HG03108 (cell line): ENCODE measurements around the gene ZNF70.

Source experiments
- ATAC-seq: cut with Tn5 transposase; IDR thresholded peaks from one replicate; pipeline ENCODE4 v1.9.1; 2021; ENCODE audit warnings: moderate library complexity; ENCODE audit not compliant: unreplicated experiment

ZNF70 gene

GRCh38 chr22:23779731-23780130 lies 28.8 kb upstream of the ZNF70 start:
- ATAC-seq, result no peak

GRCh38 chr22:23779083-23779482 lies 28.2 kb upstream of the ZNF70 start:
- no peak for ATAC-seq

GRCh38 chr22:23778577-23778900 lies 27.6 kb upstream of the ZNF70 start:
- ATAC-seq, result no peak

DNA sequence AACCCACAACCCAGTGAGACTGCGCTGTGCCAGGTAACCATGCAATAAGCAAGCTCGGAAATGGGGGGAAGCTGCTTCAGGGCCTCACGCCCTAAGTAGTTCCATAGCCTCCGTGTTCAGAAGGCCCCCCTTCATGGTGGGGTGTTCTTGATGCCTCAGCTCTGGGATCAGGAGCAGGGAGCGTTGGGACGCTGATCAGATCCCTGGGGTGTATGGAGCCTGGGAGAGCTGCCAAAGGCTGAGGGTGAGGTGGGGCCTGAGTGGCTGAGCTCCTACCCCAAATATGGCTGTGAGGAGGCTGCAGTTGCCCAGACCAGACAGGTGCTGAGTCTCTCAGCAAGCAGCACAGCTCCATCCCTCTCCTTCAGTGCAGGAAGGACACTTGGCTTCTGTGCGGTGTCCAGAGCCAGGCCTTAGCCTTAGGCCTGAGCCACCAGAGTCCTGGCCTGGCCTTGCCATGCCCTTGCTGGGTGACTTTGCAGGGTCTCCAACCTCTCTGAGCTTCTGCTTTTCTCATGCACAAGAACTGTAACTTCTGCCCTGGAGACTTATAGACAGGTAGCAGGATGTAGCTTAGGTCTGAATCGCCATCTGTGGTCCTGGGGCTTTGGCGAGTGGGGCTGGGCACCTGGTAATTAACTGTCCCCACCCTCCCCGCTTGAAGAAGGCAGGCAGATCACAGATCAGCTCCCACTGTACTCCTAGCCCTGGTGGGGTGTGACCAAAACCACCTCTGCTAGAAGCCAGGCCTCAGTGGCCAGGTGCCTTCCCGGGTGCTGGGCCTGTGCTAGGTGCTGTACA lies 27.1 kb upstream of the ZNF70 start:
- no peak for ATAC-seq

DNA sequence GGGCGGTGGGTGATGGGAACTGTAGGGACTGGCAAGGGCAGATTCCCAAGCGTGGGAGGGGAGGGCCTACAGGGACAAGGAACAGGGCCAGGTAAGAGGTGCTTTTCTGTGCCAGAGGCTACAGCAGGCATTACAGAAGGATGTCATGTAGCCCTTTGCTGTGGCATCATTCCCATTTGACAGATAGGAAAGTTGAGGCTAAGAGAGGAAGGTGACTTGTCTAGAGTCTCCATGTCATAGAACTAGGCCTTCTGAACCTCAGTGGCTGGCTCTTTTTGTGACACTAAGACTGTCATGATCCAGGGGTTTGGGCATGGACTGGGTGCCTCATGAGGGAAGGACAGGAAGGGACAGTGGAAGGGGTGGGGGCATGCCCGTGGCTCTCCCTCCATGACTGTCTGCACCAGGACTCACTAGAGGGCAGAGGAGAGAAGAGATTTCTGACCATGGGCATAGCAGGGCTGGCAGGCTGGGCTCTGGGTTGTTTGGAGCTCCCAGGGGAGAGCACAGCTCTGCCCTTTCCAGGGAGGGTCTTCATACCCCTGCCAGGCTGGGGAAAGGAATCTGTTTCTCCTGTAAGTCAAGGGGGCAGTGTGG lies 25.0 kb upstream of the ZNF70 start:
- no peak for ATAC-seq

- no peak for ATAC-seq
These were observed 24.1 kb upstream of the ZNF70 start for GRCh38 chr22:23774922-23775436.

- no peak for ATAC-seq
These were observed 23.4 kb upstream of the ZNF70 start for GRCh38 chr22:23774114-23774921.

DNA sequence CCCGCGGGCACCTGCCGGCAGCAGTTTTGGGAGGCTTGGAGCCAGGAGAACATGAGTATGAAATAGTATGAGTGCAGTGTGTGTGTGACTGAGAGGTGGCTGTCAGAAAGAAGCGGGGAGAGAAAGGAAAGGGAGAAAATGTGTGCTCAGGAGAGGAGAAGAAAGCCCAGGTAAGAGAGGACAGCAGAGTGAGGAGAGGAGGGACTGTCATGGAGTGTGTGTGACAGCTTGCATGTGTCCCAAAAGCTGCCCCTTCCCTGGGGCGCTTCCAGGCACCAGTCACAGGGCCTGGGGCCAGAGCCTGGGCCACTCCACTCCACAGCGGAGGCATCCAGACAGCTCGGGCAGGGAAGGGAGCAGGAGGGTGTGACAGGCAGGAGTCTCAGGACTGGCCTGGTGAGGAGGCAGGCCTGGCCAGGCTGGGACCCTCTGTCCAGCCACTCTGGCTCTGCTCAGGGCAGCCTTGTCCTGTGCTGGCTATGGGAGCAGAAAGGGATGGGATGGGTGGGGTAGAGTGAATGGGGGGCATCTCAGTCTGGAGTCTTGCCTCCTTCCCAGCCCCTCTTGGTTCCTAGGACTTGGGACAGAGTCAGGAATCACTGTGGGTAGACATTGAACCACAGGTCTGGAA lies 22.7 kb upstream of the ZNF70 start:
- ATAC-seq, result no peak

GRCh38 chr22:23772649-23773473 lies 21.9 kb upstream of the ZNF70 start, which contains the start of gene MMP11:
MMP11 (plus strand) TSS chr22:23772849; CDS start chr22:23772871, 22 bp downstream.
- ATAC-seq, result no peak

DNA sequence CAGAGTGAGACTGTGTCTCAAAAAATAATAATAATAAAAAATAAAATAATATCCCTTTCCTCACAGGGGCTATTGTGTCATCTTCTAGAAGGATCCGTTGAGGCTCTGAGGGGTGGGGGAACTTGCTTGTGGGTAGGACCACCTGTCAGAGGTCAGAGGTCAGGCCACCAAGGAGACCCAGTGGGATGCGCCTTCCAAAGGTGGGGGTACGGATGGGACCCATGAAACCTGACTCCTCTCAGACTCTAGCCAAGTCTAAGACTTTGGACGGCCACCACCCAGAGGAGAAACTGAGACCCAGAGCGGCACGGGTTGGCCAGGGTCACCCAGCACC lies 21.4 kb upstream of the ZNF70 start:
- ATAC-seq, result no peak

- no peak for ATAC-seq
These were observed 18.5 kb upstream of the ZNF70 start for GRCh38 chr22:23769321-23769965.

GRCh38 chr22:23767673-23768548 lies 17.0 kb upstream of the ZNF70 start, which contains the start of gene CHCHD10:
CHCHD10 (minus strand) TSS chr22:23767972; CDS start chr22:23767874, 98 bp downstream.
- ATAC-seq, result peak; percentile 40

GRCh38 chr22:23767303-23767672 lies 16.4 kb upstream of the ZNF70 start:
- ATAC-seq, result no peak

GRCh38 chr22:23764899-23765881 lies 14.3 kb upstream of the ZNF70 start:
- no peak for ATAC-seq

- ATAC-seq, result no peak
These were observed 13.0 kb upstream of the ZNF70 start for GRCh38 chr22:23763954-23764353.

- no peak for ATAC-seq
These were observed 12.7 kb upstream of the ZNF70 start for GRCh38 chr22:23763579-23763945.

- no peak for ATAC-seq
These were observed 12.1 kb upstream of the ZNF70 start, which contains the start of gene C22orf15 for GRCh38 chr22:23762842-23763578. C22orf15 (plus strand) TSS chr22:23762990; CDS start chr22:23763307, 317 bp downstream.
